HCT116 (cell line): Measurements from ENCODE around the gene CETN2. TPM values are rescaled to one million over a fixed set of nuclear protein-coding genes. Genes with fewer than 3 reads are reported as not detected.

Experiments
- ATAC-seq: fragments of 200-7000 bp; cut with Tn5 transposase; 2 replicates; pipeline ENCODE4 v1.9.1; 2020; ENCODE audit warnings: mild to moderate bottlenecking, moderate library complexity
- BruUV-seq: library from RNA; stranded (reverse); fragments of 400-500 nt; replicated peaks from 2 replicates; lab custom pipeline; 2021; lab: Mats Ljungman, UMichigan
- CTCF ChIA-PET: fragments of 300-600 bp; sonication (Branson Sonifier 250); formaldehyde crosslinking; loops from one replicate; lab custom pipeline; 2021; ENCODE audit warnings: antibody characterized with exemption; lab: Charles Lee
- POLR2A ChIA-PET: fragments of 300-600, 350-600 bp; sonication (Branson Sonifier 250); formaldehyde crosslinking; loops from one replicate; lab custom pipeline; 2021; ENCODE audit warnings: antibody characterized with exemption; lab: Charles Lee
- RAD21 ChIA-PET, 2 experiments: fragments of 300-600 bp; sonication (Branson Sonifier 250); formaldehyde crosslinking; loops; one replicate each; lab custom pipeline; 2023; ENCODE audit warnings: low total read pairs in 2 of 2; ENCODE audit not compliant: uncharacterized antibody in 2 of 2, unreplicated experiment in 2 of 2, low non-redundant PET in 1 of 2; lab: Charles Lee
- DNase-seq: peaks from one replicate; pipeline ENCODE4 v3.0.0-alpha.2; 2010; ENCODE audit warnings: low read depth, low spot score
- H2AFZ ChIP-seq: fragments of 200-600 bp; shearing (Covaris generic), sonication (generic); 2 replicates; pipeline ENCODE4 v1.6.1; 2017; ENCODE audit warnings: low read depth, mixed run types, mixed read lengths, antibody characterized with exemption, low read length; ENCODE audit not compliant: poor library complexity, severe bottlenecking
- H3K27ac ChIP-seq: 2 replicates; pipeline ENCODE4 v1.5.1; 2012; ENCODE audit warnings: low read depth, low read length
- H3K27me3 ChIP-seq: fragments of 200-600 bp; sonication (generic); 2 replicates; pipeline ENCODE4 v1.6.1; 2016; ENCODE audit warnings: mixed run types, low read length, mixed read lengths; ENCODE audit not compliant: insufficient read depth
- H3K36me3 ChIP-seq, 2 experiments: fragments of 200-500 bp in 1 of 2; fragments of 200-600 bp in 1 of 2; sonication (Bioruptor generic) in 1 of 2; sonication (generic) in 1 of 2; 2 replicates each; pipeline versions ENCODE4 v1.5.1 to v1.6.1; 2014 to 2016; ENCODE audit warnings: low read length in 2 of 2, inconsistent platforms in 1 of 2, mixed read lengths in 1 of 2, mixed run types in 1 of 2; ENCODE audit not compliant: insufficient read depth in 2 of 2, control insufficient read depth in 1 of 2
- H3K4me1 ChIP-seq, 2 experiments: fragments of 200-600 bp in 1 of 2; sonication (generic) in 1 of 2; 2 replicates each; pipeline versions ENCODE4 v1.5.1 to v1.6.1; 2012 to 2017; ENCODE audit warnings: low read length in 2 of 2, inconsistent platforms in 1 of 2, mild to moderate bottlenecking in 1 of 2, mixed read lengths in 1 of 2, mixed run types in 1 of 2, moderate library complexity in 1 of 2; ENCODE audit not compliant: insufficient read depth in 2 of 2, control insufficient read depth in 1 of 2
- H3K4me2 ChIP-seq: fragments of 200-600 bp; sonication (generic); 2 replicates; pipeline ENCODE4 v1.6.1; 2017; ENCODE audit warnings: mixed run types, low read length, mixed read lengths
- H3K4me3 ChIP-seq, 2 experiments: fragments of 200-600 bp in 1 of 2; sonication (generic) in 1 of 2; replicated peaks in 1 of 2; 2 replicates each; pipeline ENCODE4 v1.5.1; 2011 to 2016; ENCODE audit warnings: low read length in 2 of 2, control low read depth in 1 of 2, low read depth in 1 of 2, mild to moderate bottlenecking in 1 of 2, mixed read lengths in 1 of 2, mixed run types in 1 of 2
- H3K79me2 ChIP-seq: fragments of 200-600 bp; sonication (generic); 2 replicates; pipeline ENCODE4 v1.6.1; 2017; ENCODE audit warnings: mild to moderate bottlenecking, mixed run types, low read length, moderate library complexity, mixed read lengths; ENCODE audit not compliant: insufficient read depth
- H3K9ac ChIP-seq: fragments of 200-600 bp; sonication (generic); 2 replicates; pipeline ENCODE4 v1.6.1; 2016; ENCODE audit warnings: low read length, mixed read lengths
- H3K9me2 ChIP-seq: fragments of 200-600 bp; sonication (generic), shearing (Covaris generic); 2 replicates; pipeline ENCODE4 v1.6.1; 2017; ENCODE audit warnings: mixed run types, mild to moderate bottlenecking, moderate library complexity; ENCODE audit not compliant: insufficient read depth
- H3K9me3 ChIP-seq, 2 experiments: fragments of 200-500 bp in 1 of 2; fragments of 200-600 bp in 1 of 2; sonication (Bioruptor generic) in 1 of 2; sonication (generic) in 1 of 2; 2 replicates each; pipeline ENCODE4 v1.6.1; 2014 to 2017; ENCODE audit warnings: low read length in 2 of 2, mixed read lengths in 2 of 2, inconsistent platforms in 1 of 2, low read depth in 1 of 2, mild to moderate bottlenecking in 1 of 2, mixed run types in 1 of 2, moderate library complexity in 1 of 2; ENCODE audit not compliant: control insufficient read depth in 1 of 2, insufficient read depth in 1 of 2
- H4K20me1 ChIP-seq: fragments of 200-600 bp; sonication (generic), shearing (Covaris generic); 2 replicates; pipeline ENCODE4 v1.6.1; 2017; ENCODE audit warnings: mixed run types, mild to moderate bottlenecking, moderate library complexity; ENCODE audit not compliant: insufficient read depth
- TCF7L2 ChIP-seq: IDR thresholded peaks from 2 replicates; pipeline ENCODE4 v1.7.0; 2011; ENCODE audit warnings: borderline replicate concordance, inconsistent platforms; ENCODE audit not compliant: insufficient read depth, insufficient read length; ENCODE audit errors: extremely low read depth
- ZNF274 ChIP-seq: fragments of 200-500 bp; sonication (Bioruptor generic); IDR thresholded peaks from 2 replicates; pipeline ENCODE4 v1.6.1; 2014; ENCODE audit warnings: mild to moderate bottlenecking, low read depth, low read length, inconsistent platforms
- intact Hi-C: fragments of 100-400 bp; cut with micrococcal nuclease; formaldehyde crosslinking; loops from 2 replicates; pipeline ENCODE4 v1.10.0; 2022
- total RNA-seq: library from RNA; stranded (reverse); gene quantifications from one replicate; pipeline ENCODE4 v1.2.1, GENCODE V29; 2021; ENCODE audit not compliant: unreplicated experiment

The CETN2 gene
- total RNA-seq, 1 experiment from 2014 or later = 20.9 TPM

DNA sequence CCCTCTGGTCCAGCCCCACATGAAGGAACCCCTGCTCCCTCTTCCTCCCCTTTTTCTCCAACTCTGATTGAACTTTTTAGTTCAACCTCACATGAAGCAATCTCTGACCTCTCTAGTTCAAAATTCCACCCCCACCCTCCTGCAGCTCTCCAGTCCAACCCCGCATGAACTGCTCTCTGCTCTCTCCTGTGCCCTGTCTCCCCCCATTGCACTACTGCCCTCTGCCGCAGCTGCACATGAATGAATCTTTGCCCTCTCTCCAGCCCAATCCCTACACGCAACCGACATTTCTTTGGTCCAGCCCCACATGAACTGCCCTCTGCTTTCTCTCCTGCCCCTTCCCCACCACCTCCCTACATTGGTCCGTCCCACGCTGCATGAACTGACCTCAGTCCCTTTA, 6.9 kb downstream of the CETN2 start:
- Histone ChIP-seq H2AFZ (no peak overlapping the region), H3K36me3 (no peaks in the 10 kb centered on the region), H3K27ac (no peak overlapping the region), H3K79me2 (no peaks in the 10 kb centered on the region), H4K20me1 (no peaks in the 10 kb centered on the region), H3K4me2 (no peak overlapping the region), H3K9me2 (no peaks in the 10 kb centered on the region), H3K9me3 (no peaks in the 10 kb centered on the region), H3K4me3 (no peak overlapping the region), H3K9ac (no peak overlapping the region), H3K4me1 (no peaks in the 10 kb centered on the region), H3K27me3 (no peaks in the 10 kb centered on the region)
- intact Hi-C loops = no loop called here
- DNase-seq (no peak), ATAC-seq (no peak)
- RAD21 ChIA-PET = no interaction called here
- no TSS peak for BruUV-seq
- TF ChIP-seq TCF7L2 = no peak
- POLR2A ChIA-PET = no interaction called here
- CTCF ChIA-PET = no interaction called here

DNA sequence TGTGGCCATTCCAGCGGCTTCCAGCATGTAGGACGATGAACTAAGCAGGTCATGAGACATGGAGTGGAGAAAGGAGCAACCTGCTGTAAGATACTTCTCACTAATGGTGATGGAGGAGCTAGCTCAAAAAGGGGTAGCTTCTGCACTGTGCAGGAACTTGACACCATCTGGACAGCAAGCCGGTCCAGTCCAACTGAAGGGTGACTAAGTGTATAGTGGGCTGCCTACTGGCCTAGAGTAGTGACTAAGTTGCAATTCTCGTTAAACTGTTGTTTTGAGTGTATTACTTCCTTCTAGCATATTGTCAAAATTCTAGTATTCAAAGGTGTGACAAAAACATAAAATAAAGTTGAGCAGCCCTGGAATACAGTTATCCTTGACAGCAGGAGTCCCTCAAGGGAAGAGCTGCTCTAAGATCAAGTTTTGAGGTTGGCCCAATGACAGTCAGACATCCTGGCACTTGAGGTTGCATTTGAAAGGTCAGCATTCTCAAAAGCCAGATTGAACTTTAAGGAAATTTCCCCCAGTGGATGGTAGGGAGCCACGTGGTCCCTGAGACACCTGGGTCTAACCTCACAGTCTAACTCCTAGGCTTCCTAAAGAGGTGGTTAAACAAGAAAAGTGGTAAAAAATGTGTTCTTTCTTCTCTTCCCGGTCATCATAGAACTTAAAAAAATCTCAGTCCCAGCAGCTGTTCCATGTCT, 8.0 kb downstream of the CETN2 start:
- Histone ChIP-seq H4K20me1 (no peaks in the 10 kb centered on the region), H3K9ac (no peak overlapping the region), H3K4me3 (no peak overlapping the region), H3K27ac (no peak overlapping the region), H2AFZ (no peak overlapping the region), H3K79me2 (no peaks in the 10 kb centered on the region), H3K4me2 (no peak overlapping the region), H3K27me3 (no peaks in the 10 kb centered on the region), H3K36me3 (no peaks in the 10 kb centered on the region), H3K9me3 (no peaks in the 10 kb centered on the region), H3K9me2 (no peaks in the 10 kb centered on the region), H3K4me1 (no peaks in the 10 kb centered on the region)
- POLR2A ChIA-PET = interaction anchor here (1.3 kb wide), 1 partner anchor 8 kb away, joined by 4 read pairs; the partner anchor contains the start of genes CETN2 and NSDHL
- RAD21 ChIA-PET = no interaction called here
- no TSS peak for BruUV-seq
- ATAC-seq = no peak
- CTCF ChIA-PET = interaction anchor here (1.7 to 2.2 kb wide), 4 partner anchors 8 to 1072 kb away, joined by 6 to 10 read pairs (median 8); partner anchors contain the start of genes CETN2 and NSDHL
- intact Hi-C loops = no loop called here
- DNase-seq = no peak
- no peak for TF ChIP-seq ZNF274
